IMR-90 (cell line): ENCODE data around the gene C16orf96. TPM values are rescaled to one million over a fixed set of nuclear protein-coding genes. Genes with fewer than 3 reads are reported as not detected.

Experiments used
- ATAC-seq: fragments of 200-7000 bp; cut with Tn5 transposase; 2 replicates; pipeline ENCODE4 v1.9.1; 2020; ENCODE audit warnings: low read depth, mild to moderate bottlenecking, moderate library complexity
- BruUV-seq: library from RNA; stranded (reverse); fragments of 400-500 nt; replicated peaks from 2 replicates; lab custom pipeline; 2021; lab: Mats Ljungman, UMichigan
- CTCF ChIA-PET: fragments of 300-600 bp; formaldehyde crosslinking; extraction: SDS; loops from one replicate; lab custom pipeline; 2021; ENCODE audit warnings: antibody characterized with exemption; lab: Yijun Ruan, JAX
- POLR2A ChIA-PET: fragments of 300-600 bp; sonication (Branson Sonifier 250); formaldehyde crosslinking; loops from one replicate; lab custom pipeline; 2022; ENCODE audit warnings: antibody characterized with exemption; ENCODE audit not compliant: unreplicated experiment; lab: Charles Lee
- DNase-seq: peaks from one replicate; pipeline ENCODE4 v3.0.0; 2013
- H2AFZ ChIP-seq: replicated peaks from 2 replicates; pipeline ENCODE3; 2013; ENCODE audit warnings: low read length, mild to moderate bottlenecking; ENCODE audit not compliant: poor library complexity
- H2AK5ac ChIP-seq: 2 replicates; pipeline ENCODE4 v1.6.1; 2013; ENCODE audit warnings: low read depth, low read length, inconsistent platforms
- H2AK9ac ChIP-seq: replicated peaks from 2 replicates; pipeline ENCODE3; 2013; ENCODE audit warnings: mild to moderate bottlenecking, low read depth, low read length, moderate library complexity; ENCODE audit not compliant: poor library complexity
- H2BK120ac ChIP-seq: 2 replicates; pipeline ENCODE4 v1.6.1; 2013; ENCODE audit warnings: low read depth, low read length, inconsistent platforms
- H2BK15ac ChIP-seq: 3 replicates; pipeline ENCODE4 v1.6.1; 2013; ENCODE audit warnings: low read depth, low read length, inconsistent platforms
- H2BK20ac ChIP-seq: 2 replicates; pipeline ENCODE4 v1.6.1; 2013; ENCODE audit warnings: low read depth, mild to moderate bottlenecking, inconsistent platforms, low read length, moderate library complexity
- H2BK5ac ChIP-seq: 2 replicates; pipeline ENCODE4 v1.6.1; 2013; ENCODE audit warnings: mild to moderate bottlenecking, low read depth, low read length, inconsistent platforms; ENCODE audit not compliant: poor library complexity, severe bottlenecking
- H3K14ac ChIP-seq: replicated peaks from 2 replicates; pipeline ENCODE4 v1.6.1; 2013; ENCODE audit warnings: low read depth, low read length, inconsistent platforms
- H3K18ac ChIP-seq: 2 replicates; pipeline ENCODE4 v1.6.1; 2013; ENCODE audit warnings: low read depth, low read length, control low read depth
- H3K23ac ChIP-seq: 2 replicates; pipeline ENCODE4 v1.6.1; 2013; ENCODE audit warnings: low read depth, low read length, inconsistent platforms
- H3K27ac ChIP-seq: 2 replicates; pipeline ENCODE4 v1.5.1; 2013; ENCODE audit warnings: mild to moderate bottlenecking, control low read depth, low read length; ENCODE audit not compliant: insufficient read depth
- H3K27me3 ChIP-seq: 2 replicates; pipeline ENCODE4 v1.6.1; 2013; ENCODE audit warnings: low read length; ENCODE audit not compliant: control insufficient read depth, insufficient read depth
- H3K36me3 ChIP-seq: 2 replicates; pipeline ENCODE4 v1.6.1; 2013; ENCODE audit warnings: low read length, mixed read lengths; ENCODE audit not compliant: control insufficient read depth, insufficient read depth
- H3K4ac ChIP-seq: 2 replicates; pipeline ENCODE4 v1.6.1; 2013; ENCODE audit warnings: low read depth, low read length, inconsistent platforms
- H3K4me1 ChIP-seq: 2 replicates; pipeline ENCODE4 v1.6.1; 2013; ENCODE audit warnings: low read length, mixed read lengths; ENCODE audit not compliant: control insufficient read depth, insufficient read depth
- H3K4me2 ChIP-seq: 2 replicates; pipeline ENCODE4 v1.6.1; 2013; ENCODE audit warnings: low read depth, mild to moderate bottlenecking, control low read depth, low read length, moderate library complexity
- H3K4me3 ChIP-seq: 2 replicates; pipeline ENCODE4 v1.5.1; 2013; ENCODE audit warnings: low read depth, mild to moderate bottlenecking, control low read depth, low read length, moderate library complexity; ENCODE audit not compliant: insufficient read depth
- H3K56ac ChIP-seq: 2 replicates; pipeline ENCODE4 v1.6.1; 2013; ENCODE audit warnings: low read length, inconsistent platforms; ENCODE audit not compliant: insufficient read depth; ENCODE audit errors: extremely low read depth
- H3K79me1 ChIP-seq, 2 experiments: 2 replicates each; pipeline ENCODE4 v1.6.1; 2013; ENCODE audit warnings: low read length in 2 of 2, inconsistent platforms in 1 of 2, low read depth in 1 of 2
- H3K9ac ChIP-seq: 2 replicates; pipeline ENCODE4 v1.6.1; 2013; ENCODE audit warnings: low read depth, low read length, control low read depth
- H3K9me1 ChIP-seq: 2 replicates; pipeline ENCODE4 v1.6.1; 2013; ENCODE audit warnings: low read length, inconsistent platforms; ENCODE audit not compliant: insufficient read depth
- H3K9me3 ChIP-seq: 2 replicates; pipeline ENCODE4 v1.6.1; 2013; ENCODE audit warnings: low read length; ENCODE audit not compliant: control insufficient read depth, insufficient read depth
- H4K20me1 ChIP-seq: 2 replicates; pipeline ENCODE4 v1.6.1; 2013; ENCODE audit warnings: low read length, inconsistent platforms; ENCODE audit not compliant: insufficient read depth
- H4K5ac ChIP-seq: 2 replicates; pipeline ENCODE4 v1.6.1; 2013; ENCODE audit warnings: mild to moderate bottlenecking, low read depth, low read length, control low read depth
- H4K8ac ChIP-seq, 2 experiments: 2 replicates each; pipeline ENCODE4 v1.6.1; 2013; ENCODE audit warnings: low read depth in 2 of 2, low read length in 2 of 2, control low read depth in 1 of 2, inconsistent platforms in 1 of 2
- H4K91ac ChIP-seq: 2 replicates; pipeline ENCODE4 v1.6.1; 2013; ENCODE audit warnings: low read depth, low read length, inconsistent platforms; ENCODE audit not compliant: insufficient read depth
- BHLHE40 ChIP-seq: fragments of 150-350 bp; IDR thresholded peaks from 2 replicates; pipeline ENCODE4 v1.6.1; 2016; ENCODE audit warnings: mild to moderate bottlenecking, low read depth, low read length
- CTCF ChIP-seq: conservative IDR thresholded peaks from 2 replicates; pipeline ENCODE4 v1.5.1; 2012; ENCODE audit warnings: mild to moderate bottlenecking, low read depth, low read length, improper control_type of control experiment
- RAD21 ChIP-seq: IDR thresholded peaks from 2 replicates; pipeline ENCODE4 v1.6.1; 2012; ENCODE audit warnings: low read length, improper control_type of control experiment
- RCOR1 ChIP-seq: IDR thresholded peaks from 2 replicates; pipeline ENCODE4 v1.6.1; 2012; ENCODE audit warnings: mild to moderate bottlenecking, low read length, improper control_type of control experiment; ENCODE audit not compliant: insufficient replicate concordance
- SMC3 ChIP-seq: fragments of 150-350 bp; IDR thresholded peaks from 2 replicates; pipeline ENCODE4 v1.6.1; 2016; ENCODE audit warnings: low read depth, mild to moderate bottlenecking, antibody characterized with exemption, low read length, moderate library complexity
- USF2 ChIP-seq: fragments of 150-350 bp; IDR thresholded peaks from 2 replicates; pipeline ENCODE4 v1.6.1; 2017; ENCODE audit warnings: mild to moderate bottlenecking, antibody characterized with exemption, low read length, low read depth
- WGBS, 2 experiments: methylation state at CpG; one replicate each; pipeline versions ENCODE4 v1.1.5 to v1.1.7; 2013; ENCODE audit warnings: missing lambda C conversion rate in 2 of 2; ENCODE audit not compliant: insufficient read length in 1 of 2; ENCODE audit errors: extremely low coverage in 2 of 2; 5-methylcytosine and 5-hydroxymethylcytosine counted together
- dilution Hi-C: fragments of 300-500 bp; cut with HindIII; formaldehyde crosslinking; loops from one replicate; pipeline ENCODE4 v1.14.3; 2018; ENCODE audit warnings: low sequenced_read_pairs; ENCODE audit not compliant: unreplicated experiment
- in situ Hi-C: fragments of 300-500 bp; cut with MboI; formaldehyde crosslinking; loops from 3 replicates; pipeline ENCODE4 v1.14.3; 2019; ENCODE audit warnings: low sequenced_read_pairs, inconsistent platforms, mixed read lengths
- intact Hi-C: fragments of 100-400 bp; cut with micrococcal nuclease; formaldehyde crosslinking; loops from 2 replicates; pipeline ENCODE4 v1.10.0; 2022
- polyA plus RNA-seq, 3 experiments: library from polyadenylated mRNA; depleted of rRNA; stranded (reverse); fragments of >200 nt; gene quantifications; 2 replicates each; pipeline ENCODE4 v1.2.3, GENCODE V29; 2012; ENCODE audit warnings: low replicate concordance in 1 of 3
- total RNA-seq: library from RNA; depleted of rRNA; stranded (reverse); fragments of >200 nt; gene quantifications from 2 replicates; pipeline ENCODE4 v1.2.3, GENCODE V29; 2012

The C16orf96 gene
- total and polyA plus RNA-seq, 2 of the 4 experiments (the other 2 are of a cell fraction) = not detected

- WGBS, 2 experiments = 50% methylated on average over 6 of the region's 9 CpGs; no CpG with 5 or more reads in 1 of the 2 experiments
- Histone ChIP-seq H3K36me3 (peaks cover 65% of the 10 kb centered on the region), H3K9ac (no peak overlapping the region), H3K4me2 (no peak overlapping the region), H2AK9ac (peak overlapping the region; percentile 53), H3K27ac (no peak overlapping the region), H4K8ac (no peak overlapping the region), H3K23ac (no peak overlapping the region), H2AK5ac (no peak overlapping the region), H3K56ac (no peak overlapping the region), H3K4me1 (no peaks in the 10 kb centered on the region), H4K5ac (no peak overlapping the region), H3K9me1 (no peaks in the 10 kb centered on the region), H3K4ac (no peak overlapping the region), H3K4me3 (no peak overlapping the region), H2BK15ac (no peak overlapping the region), H3K18ac (no peak overlapping the region), H3K14ac (no peak overlapping the region), H3K27me3 (no peaks in the 10 kb centered on the region), H3K9me3 (no peaks in the 10 kb centered on the region), H2BK5ac (no peak overlapping the region), H2AFZ (no peak overlapping the region), H4K91ac (no peak overlapping the region), H2BK120ac (no peak overlapping the region), H4K20me1 (peaks cover 12% of the 10 kb centered on the region), H2BK20ac (no peak overlapping the region), H3K79me1 (peaks cover 9 to 35% of the 10 kb centered on the region in 2 experiments)
- no TSS peak for BruUV-seq
- in situ Hi-C loops (loop anchor here (5.0 to 25.0 kb wide), 2 partner anchors 36 to 451 kb away; partner anchors contain the start of gene SEC14L5), intact Hi-C loops (loop anchor here (10.0 kb wide), 1 partner anchor 443 kb away; the partner anchor contains the start of gene SEC14L5), dilution Hi-C loops (no loop called here)
- peak; percentile 83 for ATAC-seq
- POLR2A ChIA-PET = no interaction called here
- CTCF ChIA-PET = no interaction called here
- TF ChIP-seq RAD21 = peak; percentile 57
- no peak for TF ChIP-seq BHLHE40
- TF ChIP-seq CTCF = peak; percentile 51
- no peak for TF ChIP-seq USF2
- no peak for TF ChIP-seq RCOR1
- TF ChIP-seq SMC3 = peak; percentile 39
- peak; percentile 39 for DNase-seq
Observed at GRCh38 chr16:4511441-4512082, 44.6 kb upstream of the C16orf96 start.
